Neural crest cell (in vitro differentiated cells): ENCODE measurements around the gene PTPRM. TPM values are rescaled to one million over a fixed set of nuclear protein-coding genes. Genes with fewer than 3 reads are reported as not detected.

ENCODE experiments used
- DNase-seq: peaks from one replicate; pipeline ENCODE4 v3.0.0; 2021; ENCODE audit warnings: low read depth, mixed read lengths, low spot score
- H3K27ac Mint-ChIP-seq: one replicate; pipeline ENCODE4 v1.8.0; 2021; ENCODE audit warnings: mild to moderate bottlenecking, mixed read lengths; ENCODE audit not compliant: unreplicated experiment
- H3K27me3 Mint-ChIP-seq: 2 replicates; pipeline ENCODE4 v1.8.0; 2021; ENCODE audit warnings: low read depth, mild to moderate bottlenecking, mixed read lengths
- H3K36me3 Mint-ChIP-seq: 2 replicates; pipeline ENCODE4 v1.8.0; 2021; ENCODE audit warnings: low read depth, mild to moderate bottlenecking, mixed read lengths
- H3K4me1 Mint-ChIP-seq: 2 replicates; pipeline ENCODE4 v1.8.0; 2021; ENCODE audit warnings: mixed read lengths
- H3K4me3 Mint-ChIP-seq: one replicate; pipeline ENCODE4 v1.8.0; 2021; ENCODE audit warnings: mild to moderate bottlenecking, mixed read lengths
- H3K9me3 Mint-ChIP-seq: 2 replicates; pipeline ENCODE4 v1.8.0; 2021; ENCODE audit warnings: mixed read lengths
- CTCF ChIP-seq: fragments of 200-600 bp; sonication (generic); conservative IDR thresholded peaks from 2 replicates; pipeline ENCODE4 v1.5.0; 2021; ENCODE audit warnings: antibody characterized with exemption, mild to moderate bottlenecking
- total RNA-seq: library from RNA; stranded (reverse); gene quantifications from 2 replicates; pipeline ENCODE4 v1.2.1, GENCODE V29; 2021

The PTPRM gene
- total RNA-seq, 1 donor from 2014 or later, result 7.7 TPM

GRCh38 chr18:8238507-8238906 is 671.4 kb downstream of the PTPRM start:
- Mint-ChIP-seq H3K4me1 (peaks cover 18% of the 10 kb centered on the region), H3K4me3 (no peak overlapping the region), H3K9me3 (peaks cover 5% of the 10 kb centered on the region), H3K27ac (no peak overlapping the region), H3K36me3 (no peaks in the 10 kb centered on the region), H3K27me3 (no peaks in the 10 kb centered on the region)
- TF ChIP-seq CTCF, result no peak
- DNase-seq, result no peak

GRCh38 chr18:8241731-8242130 is 674.6 kb downstream of the PTPRM start:
- H3K36me3 Mint-ChIP-seq, result no peaks in the 10 kb centered on the region
- H3K4me3 Mint-ChIP-seq, result no peak overlapping the region
- H3K9me3 Mint-ChIP-seq, result peaks cover 2% of the 10 kb centered on the region
- TF ChIP-seq CTCF, result no peak
- peaks cover 18% of the 10 kb centered on the region for H3K4me1 Mint-ChIP-seq
- H3K27me3 Mint-ChIP-seq, result no peaks in the 10 kb centered on the region
- no peak overlapping the region for H3K27ac Mint-ChIP-seq
- DNase-seq, result no peak

GRCh38 chr18:8242151-8242696 is 675.1 kb downstream of the PTPRM start:
- no peaks in the 10 kb centered on the region for H3K27me3 Mint-ChIP-seq
- no peaks in the 10 kb centered on the region for H3K36me3 Mint-ChIP-seq
- DNase-seq, result no peak
- H3K27ac Mint-ChIP-seq, result no peak overlapping the region
- H3K4me1 Mint-ChIP-seq, result peaks cover 19% of the 10 kb centered on the region
- no peak for TF ChIP-seq CTCF
- H3K9me3 Mint-ChIP-seq, result peaks cover 2% of the 10 kb centered on the region
- H3K4me3 Mint-ChIP-seq, result no peak overlapping the region

GRCh38 chr18:8247700-8248099 is 680.6 kb downstream of the PTPRM start:
- DNase-seq, result no peak
- Mint-ChIP-seq H3K4me3 (no peak overlapping the region), H3K36me3 (no peaks in the 10 kb centered on the region), H3K9me3 (peaks cover 2% of the 10 kb centered on the region), H3K27ac (no peak overlapping the region), H3K4me1 (peaks cover 36% of the 10 kb centered on the region), H3K27me3 (no peaks in the 10 kb centered on the region)
- TF ChIP-seq CTCF, result no peak

GRCh38 chr18:8248576-8248975 is 681.5 kb downstream of the PTPRM start:
- H3K27me3 Mint-ChIP-seq, result no peaks in the 10 kb centered on the region
- no peaks in the 10 kb centered on the region for H3K9me3 Mint-ChIP-seq
- no peak overlapping the region for H3K27ac Mint-ChIP-seq
- H3K4me1 Mint-ChIP-seq, result peaks cover 31% of the 10 kb centered on the region
- no peak for DNase-seq
- no peak overlapping the region for H3K4me3 Mint-ChIP-seq
- no peak for TF ChIP-seq CTCF
- no peaks in the 10 kb centered on the region for H3K36me3 Mint-ChIP-seq
